Neural cell (in vitro differentiated cells): ENCODE measurements around the gene REEP6. TPM values are rescaled to one million over a fixed set of nuclear protein-coding genes. Genes with fewer than 3 reads are reported as not detected.

Source experiments
- H2AFZ ChIP-seq: fragments of 200-600, 300-800 bp; sonication (generic), shearing (Covaris generic); 2 replicates; pipeline ENCODE4 v1.6.0; 2014; ENCODE audit warnings: low read depth, mild to moderate bottlenecking, antibody characterized with exemption, low read length, moderate library complexity
- H3F3A ChIP-seq: fragments of 200-600 bp; shearing (Covaris generic); 2 replicates; pipeline ENCODE4 v1.6.1; 2016; ENCODE audit warnings: mild to moderate bottlenecking, moderate library complexity, mixed read lengths, antibody characterized with exemption, low read length; ENCODE audit not compliant: insufficient read depth, poor library complexity, severe bottlenecking
- H3K27ac ChIP-seq: fragments of 200-600, 300-800 bp; sonication (generic), shearing (Covaris generic); 2 replicates; pipeline ENCODE4 v1.5.1; 2014; ENCODE audit warnings: mild to moderate bottlenecking, low read length, moderate library complexity
- H3K27me3 ChIP-seq: fragments of 300-800, 200-600 bp; sonication (generic), shearing (Covaris generic); 2 replicates; pipeline ENCODE4 v1.6.0; 2014; ENCODE audit warnings: mild to moderate bottlenecking, low read depth, low read length, moderate library complexity; ENCODE audit not compliant: insufficient read depth
- H3K36me3 ChIP-seq: fragments of 300-800, 200-600 bp; sonication (generic), shearing (Covaris generic); 2 replicates; pipeline ENCODE4 v1.5.1; 2014; ENCODE audit warnings: mild to moderate bottlenecking, antibody characterized with exemption, low read length, moderate library complexity; ENCODE audit not compliant: insufficient read depth
- H3K4me2 ChIP-seq: fragments of 300-800, 200-600 bp; sonication (generic), shearing (Covaris generic); 2 replicates; pipeline ENCODE4 v1.6.0; 2014; ENCODE audit warnings: mild to moderate bottlenecking, low read length
- H3K4me3 ChIP-seq: fragments of 300-800, 200-600 bp; sonication (generic), shearing (Covaris generic); 2 replicates; pipeline ENCODE4 v1.5.1; 2014; ENCODE audit warnings: mild to moderate bottlenecking, low read length, moderate library complexity
- H3K79me2 ChIP-seq: fragments of 200-600 bp; shearing (Covaris generic); replicated peaks from 2 replicates; pipeline ENCODE4 v1.6.0; 2014; ENCODE audit warnings: mild to moderate bottlenecking, low read length, moderate library complexity; ENCODE audit not compliant: insufficient read depth
- H3K9ac ChIP-seq: fragments of 300-800, 200-600 bp; sonication (generic), shearing (Covaris generic); 2 replicates; pipeline ENCODE4 v1.6.1; 2016; ENCODE audit warnings: mild to moderate bottlenecking, low read length, mixed read lengths
- H3K9me2 ChIP-seq: fragments of 200-600 bp; shearing (Covaris generic); 2 replicates; pipeline ENCODE4 v1.6.1; 2016; ENCODE audit warnings: mild to moderate bottlenecking, low read length, mixed read lengths; ENCODE audit not compliant: insufficient read depth
- H3K9me3 ChIP-seq: fragments of 200-600, 300-800 bp; sonication (generic), shearing (Covaris generic); 2 replicates; pipeline ENCODE4 v1.6.1; 2016; ENCODE audit warnings: mild to moderate bottlenecking, mixed run types, low read length, moderate library complexity, mixed read lengths
- H4K20me1 ChIP-seq: fragments of 200-600 bp; shearing (Covaris generic); 2 replicates; pipeline ENCODE4 v1.6.1; 2016; ENCODE audit warnings: mild to moderate bottlenecking, mixed run types; ENCODE audit not compliant: insufficient read depth
- CTCF ChIP-seq: fragments of 450-650 bp; IDR thresholded peaks from 2 replicates; pipeline ENCODE4 v1.5.1; 2014; ENCODE audit warnings: antibody characterized with exemption, mild to moderate bottlenecking, moderate library complexity; ENCODE audit not compliant: poor library complexity, severe bottlenecking
- EP300 ChIP-seq: fragments of 450-650 bp; conservative IDR thresholded peaks from 2 replicates; pipeline ENCODE4 v1.6.1; 2014; ENCODE audit warnings: antibody characterized with exemption, mild to moderate bottlenecking, moderate library complexity; ENCODE audit not compliant: poor library complexity, severe bottlenecking
- POLR2AphosphoS5 ChIP-seq: IDR thresholded peaks from 2 replicates; pipeline ENCODE4 v1.6.1; 2012
- RAD21 ChIP-seq: fragments of 450-650 bp; conservative IDR thresholded peaks from 2 replicates; pipeline ENCODE4 v1.6.1; 2014; ENCODE audit warnings: antibody characterized with exemption, mild to moderate bottlenecking, moderate library complexity
- TAF1 ChIP-seq: IDR thresholded peaks from 2 replicates; pipeline ENCODE4 v1.6.1; 2012; ENCODE audit warnings: low read depth
- polyA plus RNA-seq: library from polyadenylated mRNA; depleted of rRNA; stranded (reverse); fragments of >200 nt; gene quantifications from 2 replicates; pipeline ENCODE4 v1.2.3, GENCODE V29; 2014
- TF ChIP-seq, protein P1 (sequence below): IDR thresholded peaks from 2 replicates; pipeline ENCODE4 v1.6.1; 2012; ENCODE audit warnings: borderline replicate concordance

Gene REEP6
- polyA plus RNA-seq, 1 donor from 2014 or later = 10.7 TPM

DNA sequence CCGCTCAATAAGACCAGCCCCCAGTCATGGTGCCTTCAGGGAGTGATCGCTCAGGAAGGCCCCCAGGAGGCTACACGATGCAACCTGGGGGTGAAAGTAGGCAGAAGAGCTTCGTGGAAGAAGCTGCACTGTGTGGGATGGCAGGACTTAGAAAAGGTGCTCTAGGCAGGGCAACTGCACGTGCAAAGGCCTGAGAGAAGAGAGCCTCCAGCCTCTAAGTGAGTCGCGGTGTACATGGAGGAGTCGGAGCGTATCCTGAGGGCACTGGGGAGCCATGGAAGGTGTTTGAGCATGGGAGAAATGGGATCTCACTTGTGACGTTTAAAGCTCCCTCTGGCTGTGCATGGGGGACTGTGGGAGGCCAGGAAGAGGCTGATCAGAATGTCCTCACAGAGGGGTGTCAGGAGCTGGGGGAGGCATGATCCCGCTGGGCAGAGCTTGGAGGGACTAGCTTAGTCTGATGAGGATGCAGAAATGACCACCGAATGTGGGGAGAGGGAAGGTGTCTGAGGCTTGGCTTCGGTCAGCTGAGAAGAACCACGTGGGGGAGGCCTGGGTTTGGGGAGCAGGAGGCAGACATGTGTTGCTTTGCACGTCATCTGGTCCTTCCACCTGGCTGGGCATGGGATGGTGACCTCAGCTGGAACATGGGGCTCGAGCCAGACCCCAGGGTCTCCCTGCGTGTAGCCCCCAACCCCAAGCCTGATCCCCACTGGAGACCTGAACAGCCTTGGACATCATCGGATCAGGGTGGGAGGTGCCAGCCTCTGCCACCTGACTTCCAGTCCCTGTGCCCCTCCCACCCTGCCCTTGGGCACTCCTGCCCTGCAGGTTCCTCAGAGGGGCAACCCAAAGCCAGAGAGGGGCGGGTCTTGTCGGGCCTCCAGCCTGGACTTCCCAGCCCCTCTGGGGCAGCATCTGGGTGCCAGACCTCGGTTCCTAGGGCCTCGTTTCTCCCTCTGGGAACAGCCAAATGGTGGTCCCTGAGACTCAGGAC is 39.9 kb upstream of the REEP6 start:
- no peaks in the 10 kb centered on the region for H3K27me3 ChIP-seq
- peak overlapping the region; percentile 77 for H3K4me3 ChIP-seq
- H4K20me1 ChIP-seq = peaks cover 8% of the 10 kb centered on the region
- H3K9me3 ChIP-seq = no peaks in the 10 kb centered on the region
- TF ChIP-seq EP300 = no peak
- TF ChIP-seq TAF1 = no peak
- TF ChIP-seq, protein P1, sequence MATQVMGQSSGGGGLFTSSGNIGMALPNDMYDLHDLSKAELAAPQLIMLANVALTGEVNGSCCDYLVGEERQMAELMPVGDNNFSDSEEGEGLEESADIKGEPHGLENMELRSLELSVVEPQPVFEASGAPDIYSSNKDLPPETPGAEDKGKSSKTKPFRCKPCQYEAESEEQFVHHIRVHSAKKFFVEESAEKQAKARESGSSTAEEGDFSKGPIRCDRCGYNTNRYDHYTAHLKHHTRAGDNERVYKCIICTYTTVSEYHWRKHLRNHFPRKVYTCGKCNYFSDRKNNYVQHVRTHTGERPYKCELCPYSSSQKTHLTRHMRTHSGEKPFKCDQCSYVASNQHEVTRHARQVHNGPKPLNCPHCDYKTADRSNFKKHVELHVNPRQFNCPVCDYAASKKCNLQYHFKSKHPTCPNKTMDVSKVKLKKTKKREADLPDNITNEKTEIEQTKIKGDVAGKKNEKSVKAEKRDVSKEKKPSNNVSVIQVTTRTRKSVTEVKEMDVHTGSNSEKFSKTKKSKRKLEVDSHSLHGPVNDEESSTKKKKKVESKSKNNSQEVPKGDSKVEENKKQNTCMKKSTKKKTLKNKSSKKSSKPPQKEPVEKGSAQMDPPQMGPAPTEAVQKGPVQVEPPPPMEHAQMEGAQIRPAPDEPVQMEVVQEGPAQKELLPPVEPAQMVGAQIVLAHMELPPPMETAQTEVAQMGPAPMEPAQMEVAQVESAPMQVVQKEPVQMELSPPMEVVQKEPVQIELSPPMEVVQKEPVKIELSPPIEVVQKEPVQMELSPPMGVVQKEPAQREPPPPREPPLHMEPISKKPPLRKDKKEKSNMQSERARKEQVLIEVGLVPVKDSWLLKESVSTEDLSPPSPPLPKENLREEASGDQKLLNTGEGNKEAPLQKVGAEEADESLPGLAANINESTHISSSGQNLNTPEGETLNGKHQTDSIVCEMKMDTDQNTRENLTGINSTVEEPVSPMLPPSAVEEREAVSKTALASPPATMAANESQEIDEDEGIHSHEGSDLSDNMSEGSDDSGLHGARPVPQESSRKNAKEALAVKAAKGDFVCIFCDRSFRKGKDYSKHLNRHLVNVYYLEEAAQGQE = no peak
- peaks cover 4% of the 10 kb centered on the region for H3K36me3 ChIP-seq
- H3K79me2 ChIP-seq = peaks cover 84% of the 10 kb centered on the region
- peak overlapping the region; percentile 99 for H3K9ac ChIP-seq
- no peak overlapping the region for H2AFZ ChIP-seq
- H3K4me2 ChIP-seq = peak overlapping the region; percentile 97
- no peaks in the 10 kb centered on the region for H3K9me2 ChIP-seq
- H3K27ac ChIP-seq = peak overlapping the region; percentile 98
- no peaks in the 10 kb centered on the region for H3F3A ChIP-seq

DNA sequence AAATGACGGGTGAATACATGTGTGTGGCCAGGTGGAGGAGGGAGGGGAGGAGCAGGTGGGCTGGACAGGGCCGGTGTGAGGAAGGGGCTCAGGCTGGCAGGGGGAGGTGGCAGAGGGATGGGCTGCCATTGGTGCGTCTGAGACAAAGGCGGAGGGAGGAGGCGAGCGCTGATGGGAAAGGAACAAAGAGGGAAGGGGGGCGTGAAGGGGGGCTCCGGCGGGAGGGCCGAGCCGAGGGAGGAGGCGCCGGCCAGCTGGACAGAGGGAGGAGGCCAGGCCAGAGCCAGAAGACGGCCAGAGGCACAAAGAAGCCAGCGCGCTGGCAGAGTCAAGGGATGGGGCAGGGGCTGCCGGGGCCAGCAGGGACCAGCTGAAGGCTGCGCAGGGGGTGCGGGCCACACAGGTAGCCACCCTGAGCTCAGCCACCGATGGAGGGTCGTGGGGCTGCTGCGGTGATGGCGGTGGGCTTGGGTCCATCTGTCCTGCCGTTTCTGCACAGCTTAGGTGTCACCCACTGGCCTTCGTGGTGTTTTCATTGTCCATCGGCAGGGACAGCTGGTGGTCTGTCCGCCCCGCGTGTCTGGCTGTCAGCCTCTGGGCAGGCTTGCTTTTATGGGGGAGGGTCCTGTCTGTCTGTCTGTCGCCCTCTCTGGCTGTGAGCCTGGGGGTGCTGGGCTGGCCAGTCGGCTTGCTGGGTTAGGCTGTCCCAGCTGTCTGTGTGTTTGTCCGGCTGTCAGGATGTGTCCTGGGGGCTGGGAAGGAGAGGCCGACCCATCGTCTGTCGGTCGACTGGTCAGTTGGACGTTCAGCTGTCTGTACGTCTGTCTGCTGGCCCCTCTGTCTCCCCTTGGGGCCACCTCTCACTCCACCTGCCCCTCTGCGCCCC is 38.8 kb upstream of the REEP6 start:
- H3K79me2 ChIP-seq = peaks cover 82% of the 10 kb centered on the region
- H3K9ac ChIP-seq = peak overlapping the region; percentile 99
- H2AFZ ChIP-seq = no peak overlapping the region
- no peaks in the 10 kb centered on the region for H3F3A ChIP-seq
- H3K4me3 ChIP-seq = peak overlapping the region; percentile 77
- H3K27me3 ChIP-seq = no peaks in the 10 kb centered on the region
- peaks cover 4% of the 10 kb centered on the region for H3K36me3 ChIP-seq
- H3K27ac ChIP-seq = peak overlapping the region; percentile 98
- peaks cover 18% of the 10 kb centered on the region for H4K20me1 ChIP-seq
- peak; percentile 73 for TF ChIP-seq POLR2AphosphoS5
- TF ChIP-seq EP300 = peak; percentile 40
- TF ChIP-seq TAF1 = no peak
- no peaks in the 10 kb centered on the region for H3K9me3 ChIP-seq
- no peaks in the 10 kb centered on the region for H3K9me2 ChIP-seq
- H3K4me2 ChIP-seq = peak overlapping the region; percentile 98

DNA sequence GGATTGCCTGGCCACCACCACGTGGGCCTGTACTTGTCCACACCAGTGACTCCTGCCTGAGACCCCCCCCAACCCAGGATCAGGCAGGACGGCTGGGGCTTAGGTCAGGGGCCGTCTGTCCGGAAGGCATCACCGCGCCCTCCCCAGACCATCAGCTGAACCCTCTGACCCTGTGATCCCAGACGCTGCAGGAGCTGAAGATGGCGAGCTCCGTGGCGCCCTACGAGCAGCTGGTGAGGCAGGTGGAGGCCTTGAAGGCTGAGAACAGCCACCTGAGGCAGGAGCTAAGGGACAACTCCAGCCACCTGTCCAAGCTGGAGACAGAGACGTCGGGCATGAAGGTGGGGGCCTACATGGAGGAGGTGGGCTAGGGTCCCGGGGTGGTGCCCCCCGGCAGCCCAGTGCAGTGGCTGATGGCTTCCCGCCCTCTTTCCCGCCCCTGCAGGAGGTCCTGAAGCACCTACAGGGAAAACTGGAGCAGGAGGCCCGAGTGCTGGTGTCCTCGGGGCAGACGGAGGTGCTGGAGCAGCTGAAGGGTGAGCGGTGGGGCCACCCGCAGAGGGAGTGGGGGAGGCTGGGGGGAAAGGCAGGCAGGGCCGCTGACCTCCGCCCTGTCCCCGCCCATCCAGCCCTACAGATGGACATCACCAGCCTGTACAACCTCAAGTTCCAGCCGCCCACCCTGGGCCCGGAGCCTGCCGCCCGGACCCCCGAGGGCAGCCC is 38.0 kb upstream of the REEP6 start:
- H3F3A ChIP-seq = no peaks in the 10 kb centered on the region
- no peaks in the 10 kb centered on the region for H3K9me3 ChIP-seq
- H3K27me3 ChIP-seq = no peaks in the 10 kb centered on the region
- peak overlapping the region; percentile 98 for H3K27ac ChIP-seq
- peaks cover 76% of the 10 kb centered on the region for H3K79me2 ChIP-seq
- H2AFZ ChIP-seq = no peak overlapping the region
- no peak for TF ChIP-seq POLR2AphosphoS5
- TF ChIP-seq RAD21 = no peak
- no peak for TF ChIP-seq EP300
- TF ChIP-seq CTCF = no peak
- no peaks in the 10 kb centered on the region for H3K9me2 ChIP-seq
- peak overlapping the region; percentile 99 for H3K9ac ChIP-seq
- H4K20me1 ChIP-seq = peaks cover 24% of the 10 kb centered on the region
- peak overlapping the region; percentile 77 for H3K4me3 ChIP-seq
- peaks cover 4% of the 10 kb centered on the region for H3K36me3 ChIP-seq
- H3K4me2 ChIP-seq = peak overlapping the region; percentile 98
